NCI-H460 (cell line): ENCODE measurements around the gene PANK4. TPM values are rescaled to one million over a fixed set of nuclear protein-coding genes. Genes with fewer than 3 reads are reported as not detected.
"Not testable (repeated sequence)": the region's sequence is repeated elsewhere in the genome, so short reads cannot be mapped to it uniquely, and the experiment has no call there.

Experiments
- DNase-seq: peaks from one replicate; pipeline ENCODE4 v3.0.0-alpha.2; 2016; ENCODE audit warnings: low read depth; ENCODE audit errors: extremely low read depth
- total RNA-seq: library from RNA; depleted of rRNA; stranded (reverse); fragments of >200 nt; shearing (Covaris generic); gene quantifications from 2 replicates; pipeline ENCODE4 v1.2.3, GENCODE V29; 2014; rRNA removed

PANK4 gene
- total RNA-seq, 1 experiment from 2014 or later = 12.5 TPM

DNA sequence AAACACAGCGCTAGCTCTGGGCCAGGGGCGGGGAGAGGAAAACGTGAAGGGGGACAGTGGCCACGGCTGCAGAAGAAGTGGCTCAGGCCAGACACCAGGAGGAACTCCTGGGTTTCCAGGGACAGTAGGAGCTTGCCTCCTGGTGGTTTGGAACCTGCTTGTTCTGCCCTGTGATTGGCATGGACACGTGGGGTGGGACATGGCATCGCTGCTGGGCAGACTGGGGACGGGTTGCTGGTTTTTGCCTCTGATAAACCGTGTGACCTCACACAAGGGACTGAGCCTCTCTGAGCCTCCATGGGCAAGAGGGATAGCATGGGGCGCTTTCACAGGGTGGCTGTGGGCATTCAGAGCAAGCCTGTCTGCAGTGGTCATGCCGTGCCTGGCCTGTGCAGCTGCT, 57.9 kb downstream of the PANK4 start:
- no peak for DNase-seq

DNA sequence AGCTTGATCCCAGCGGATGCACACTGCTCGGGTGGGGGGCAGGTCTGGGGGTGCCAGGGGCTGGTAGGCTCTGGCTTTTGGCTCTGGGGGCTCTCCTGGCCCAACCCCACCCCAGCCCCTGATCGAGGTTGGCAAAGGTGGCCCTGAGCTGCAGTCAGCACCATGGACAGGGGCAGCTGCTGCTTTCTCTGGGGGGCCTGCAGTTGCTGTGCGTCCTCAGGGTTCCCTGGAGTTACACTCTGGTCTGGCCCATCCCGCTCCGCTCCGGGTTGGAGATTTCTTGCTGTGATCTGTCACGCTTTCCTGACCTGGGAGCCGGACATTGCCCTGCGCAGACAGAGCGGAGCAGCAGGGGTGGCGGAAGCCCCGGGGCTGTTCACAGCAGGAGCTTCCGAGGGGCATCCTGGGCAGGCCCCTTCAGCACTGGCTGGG, 58.3 kb downstream of the PANK4 start:
- DNase-seq = no peak

DNA sequence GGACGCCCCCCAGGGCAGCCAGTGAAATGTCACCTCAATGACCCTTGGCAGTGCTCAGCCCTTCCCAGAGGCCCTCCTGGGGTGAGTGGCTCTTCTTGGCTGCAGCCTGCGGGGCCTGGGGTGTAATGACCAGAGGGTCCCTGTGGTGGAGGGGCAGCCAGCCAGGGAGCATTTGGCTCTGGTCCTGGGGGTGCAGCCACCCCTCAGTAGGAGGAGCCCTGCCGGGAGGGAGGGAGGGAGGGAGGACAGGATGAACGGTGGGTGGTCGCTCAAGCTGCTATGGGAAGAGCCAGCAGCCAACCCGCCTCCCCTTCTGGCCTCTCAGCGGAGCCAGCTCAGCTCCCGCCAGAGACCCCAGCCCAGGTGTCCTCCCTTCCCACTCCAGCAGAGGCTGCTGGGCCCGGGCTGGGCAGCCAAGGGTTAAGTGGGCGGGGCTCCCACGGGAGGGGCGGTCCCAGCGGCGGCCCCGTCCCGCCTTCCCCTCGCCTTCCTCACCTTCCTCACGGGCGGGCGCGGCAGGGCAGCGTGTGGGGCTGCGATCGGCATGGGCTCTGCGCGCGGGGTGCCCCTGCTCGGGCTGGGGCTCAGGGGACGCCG, 59.3 kb downstream of the PANK4 start:
- DNase-seq = no peak

DNA sequence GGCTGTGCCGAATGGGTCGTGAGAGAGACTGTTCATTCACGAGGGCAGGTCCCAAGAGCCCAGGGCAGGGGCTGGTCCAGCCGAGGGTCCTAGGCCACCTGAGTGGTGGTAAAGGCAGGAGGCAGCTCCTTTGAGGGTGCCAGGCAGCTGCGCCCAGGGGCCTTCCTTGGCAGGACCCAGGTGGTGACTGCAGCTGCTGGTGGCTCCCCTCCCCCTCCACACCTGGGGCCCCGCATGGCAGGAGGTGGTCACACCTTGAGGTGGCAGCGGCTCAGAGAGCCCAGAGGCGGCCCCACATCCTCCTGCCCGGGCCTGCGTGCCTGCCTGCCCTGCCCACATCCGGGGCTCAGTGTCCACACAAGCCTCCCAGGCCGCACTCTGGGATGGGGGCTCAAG, 60.1 kb downstream of the PANK4 start:
- no peak for DNase-seq

DNA sequence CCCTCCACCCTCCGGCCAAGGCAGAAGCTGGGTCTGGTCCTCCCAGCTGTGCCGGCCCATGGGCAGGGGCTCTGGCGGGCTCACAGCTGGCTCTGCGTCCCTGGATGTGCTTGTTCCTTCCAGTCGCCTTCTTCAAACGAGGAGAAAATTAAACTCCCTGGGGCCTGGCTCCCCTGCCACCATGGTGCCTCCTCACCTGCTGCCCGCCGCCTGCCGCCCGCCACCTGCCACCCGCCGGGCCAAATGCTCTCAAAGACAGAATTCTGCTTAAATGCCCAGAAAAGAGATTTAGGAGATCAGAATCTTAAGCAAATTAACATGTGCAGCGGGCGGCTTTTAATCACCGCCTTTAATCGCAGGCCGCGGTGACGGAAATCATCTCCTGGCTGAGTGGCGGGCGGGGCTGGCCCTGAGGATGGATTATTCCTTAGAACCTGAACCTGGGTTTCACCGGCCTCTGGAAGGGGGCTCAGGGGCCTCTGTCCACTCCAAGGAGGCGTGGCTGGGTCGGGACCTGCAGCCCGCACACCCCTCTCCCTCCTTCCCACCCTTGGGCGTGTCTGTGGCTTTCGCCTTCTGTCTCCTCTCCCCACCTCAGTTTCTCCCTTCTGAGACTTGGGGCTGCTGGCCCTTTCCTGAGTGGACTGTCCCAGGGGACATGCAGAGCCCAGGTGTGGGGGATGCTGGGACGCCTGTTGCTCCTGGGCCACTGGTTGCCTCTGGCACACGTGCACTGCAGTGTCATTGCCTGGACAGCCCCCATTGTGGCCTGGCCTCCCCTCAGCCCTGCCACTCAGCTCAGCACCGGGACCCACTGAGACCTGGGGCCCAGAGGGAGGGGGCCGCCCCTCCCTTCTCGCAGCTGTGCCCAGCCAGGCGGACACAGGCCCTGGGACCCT, 60.8 kb downstream of the PANK4 start:
- no peak for DNase-seq

DNA sequence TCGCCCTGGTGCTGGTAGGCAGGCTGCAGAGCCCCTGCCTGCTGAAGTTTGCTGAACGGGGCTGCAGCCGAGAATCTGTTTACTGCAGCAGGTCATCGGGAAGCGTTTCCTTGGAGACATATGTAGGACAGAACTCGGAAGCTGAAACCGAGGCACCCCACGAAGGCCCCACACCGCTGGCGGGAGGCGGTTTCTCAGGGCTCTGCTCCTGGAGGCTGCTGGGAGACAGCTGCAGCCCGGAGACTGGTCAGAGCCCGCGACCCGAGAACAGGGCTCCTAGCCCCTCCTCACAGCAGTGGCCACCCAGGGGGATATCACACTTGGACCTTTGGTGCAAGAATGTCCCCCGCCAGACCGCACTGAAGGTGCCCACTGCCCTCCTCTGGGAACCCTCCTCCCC, 63.0 kb downstream of the PANK4 start:
- DNase-seq = no peak

DNA sequence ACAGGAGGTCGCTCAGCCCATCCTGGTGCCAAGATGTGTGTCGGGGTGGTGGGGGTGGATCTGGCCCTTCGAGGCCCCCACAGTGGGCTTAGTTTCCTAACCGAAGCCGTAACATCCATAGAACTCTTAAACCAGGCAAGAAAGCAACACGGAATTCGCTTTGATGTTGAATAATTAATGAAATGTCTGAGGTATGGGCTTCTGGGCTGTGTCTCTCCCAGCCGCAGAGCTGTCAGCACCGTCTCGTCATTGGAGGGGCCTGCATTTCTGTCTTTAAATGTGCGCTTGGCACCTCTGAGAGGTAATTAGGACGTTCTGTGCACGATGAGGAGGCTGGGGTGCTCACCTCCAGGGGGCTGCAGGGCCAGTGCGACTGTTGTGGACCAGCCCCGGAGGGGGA, 63.6 kb downstream of the PANK4 start:
- DNase-seq = no peak

DNA sequence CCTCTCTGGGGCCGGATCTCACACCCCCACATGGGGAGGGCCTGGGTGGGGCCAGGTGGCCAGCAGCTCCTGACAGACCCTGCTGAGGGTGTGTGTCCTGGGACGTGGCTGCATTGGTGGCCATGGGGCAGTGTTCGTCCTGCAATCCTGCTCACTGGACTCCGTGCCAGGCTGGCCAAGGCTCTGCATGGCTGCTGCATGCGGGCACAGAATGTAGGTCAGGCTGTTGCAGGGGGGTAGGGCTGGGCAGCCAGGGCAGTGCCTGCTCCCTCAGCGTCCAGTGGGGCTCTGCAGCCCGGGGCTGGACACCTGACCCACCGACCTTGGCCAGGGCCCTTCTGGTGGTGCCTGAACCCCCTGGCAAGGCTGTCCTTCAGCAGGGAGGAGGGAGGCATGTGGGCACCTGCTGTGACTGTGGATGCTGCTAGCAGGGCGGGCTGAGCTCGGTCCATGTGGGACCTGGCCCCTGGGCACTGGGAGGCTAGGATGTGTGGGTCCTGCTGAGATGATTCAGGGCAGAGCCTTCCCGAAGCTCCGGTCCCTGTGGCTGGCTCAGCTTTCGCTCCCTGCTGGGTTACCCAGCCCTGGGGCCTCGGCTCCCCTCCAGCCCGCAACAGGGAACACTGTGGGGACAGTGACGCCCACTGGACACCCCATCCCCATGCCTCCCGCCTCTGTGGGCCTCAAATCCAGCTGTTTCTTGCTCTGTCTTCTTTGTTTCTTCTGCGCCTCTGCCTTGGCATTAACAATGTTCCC, 65.2 kb downstream of the PANK4 start:
- no peak for DNase-seq

DNA sequence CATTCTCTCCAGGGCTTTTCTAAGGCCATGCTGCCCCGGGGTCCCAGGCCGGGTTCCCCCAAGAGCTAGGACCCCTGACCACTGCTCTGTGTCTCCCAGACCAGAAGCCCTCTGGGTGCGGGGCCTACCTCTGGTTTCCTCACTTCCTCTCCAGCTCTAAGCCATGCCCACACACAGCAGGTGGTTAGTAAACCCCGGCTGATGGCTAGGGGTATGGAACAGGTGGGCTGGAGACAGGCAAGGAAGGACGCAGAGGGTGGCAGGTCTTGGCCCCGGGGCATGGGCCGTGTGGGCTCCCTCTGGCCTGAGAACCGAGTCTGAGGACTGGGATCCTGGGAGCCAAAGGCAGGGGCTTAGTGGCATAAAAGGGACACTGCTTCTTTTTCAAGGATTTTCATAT, 66.2 kb downstream of the PANK4 start:
- DNase-seq = no peak

DNA sequence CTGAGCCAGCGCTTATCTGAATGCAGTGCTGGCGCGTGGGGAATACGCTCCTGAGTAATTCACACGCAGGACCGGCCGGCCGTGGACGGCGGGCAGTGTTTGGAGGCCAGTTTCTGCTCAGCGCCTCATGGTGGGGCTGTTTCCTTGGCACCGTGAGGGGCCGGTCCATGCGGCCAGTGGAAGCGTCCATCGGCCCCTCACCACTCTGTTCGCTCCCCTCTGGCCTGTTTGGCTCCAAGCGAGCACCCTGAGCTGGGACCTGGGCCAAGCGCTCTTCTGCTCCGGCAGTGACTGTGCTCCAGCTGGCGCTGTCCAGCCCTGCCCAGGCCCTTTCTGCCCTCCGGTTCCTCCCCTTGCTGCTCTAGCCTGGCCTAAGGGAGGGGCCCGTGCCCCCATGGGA, 66.6 kb downstream of the PANK4 start:
- no peak for DNase-seq

DNA sequence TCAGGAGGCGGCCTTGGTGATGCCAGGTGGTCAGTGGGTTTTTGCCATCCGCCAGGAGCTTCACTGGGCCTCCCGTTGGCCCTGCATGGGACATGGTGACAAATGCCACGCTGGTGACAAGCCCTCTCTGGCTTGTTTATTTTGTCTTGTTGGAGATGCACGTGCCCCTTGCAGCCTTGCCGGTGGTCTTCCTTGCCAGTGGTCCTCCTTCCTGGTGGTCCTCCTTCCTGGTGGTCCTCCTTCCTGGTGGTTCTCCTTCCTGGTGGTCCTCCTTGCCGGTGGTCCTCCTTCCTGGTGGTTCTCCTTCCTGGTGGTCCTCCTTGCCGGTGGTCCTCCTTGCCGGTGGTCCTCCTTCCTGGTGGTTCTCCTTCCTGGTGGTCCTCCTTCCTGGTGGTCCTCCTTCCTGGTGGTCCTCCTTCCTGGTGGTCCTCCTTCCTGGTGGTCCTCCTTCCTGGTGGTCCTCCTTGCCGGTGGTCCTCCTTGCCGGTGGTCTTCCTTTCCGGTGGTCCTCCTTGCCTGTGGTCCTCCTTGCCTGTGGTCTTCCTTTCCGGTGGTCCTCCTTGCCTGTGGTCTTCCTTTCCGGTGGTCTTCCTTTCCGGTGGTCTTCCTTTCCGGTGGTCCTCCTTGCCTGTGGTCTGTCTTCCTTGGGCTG, 67.2 kb downstream of the PANK4 start:
- not testable (repeated sequence) for DNase-seq

DNA sequence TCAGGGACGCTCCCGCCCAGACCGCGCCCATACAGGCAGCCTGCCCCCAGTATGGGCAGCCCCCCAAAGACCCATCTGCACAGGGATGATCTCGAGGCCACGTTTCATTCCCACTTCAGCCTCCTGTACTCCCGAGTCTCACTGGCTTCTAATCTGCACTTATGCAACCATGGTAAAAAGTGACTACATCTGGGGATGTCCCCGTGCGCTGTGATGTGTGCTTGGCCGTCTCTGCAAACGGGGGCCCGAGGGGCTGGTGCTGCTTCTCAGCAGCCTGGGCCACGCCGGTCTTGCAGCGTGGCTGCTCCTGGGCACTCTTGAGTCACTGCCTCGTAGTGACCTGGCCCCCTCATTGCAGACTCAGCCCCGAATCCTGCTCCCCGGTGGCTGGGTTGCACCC, 67.7 kb downstream of the PANK4 start:
- no peak for DNase-seq

Other genes with a start within 250 kb of the PANK4 start
- 8.9 and 12.2 TPM in 2 replicates for gene MORN1, start 135.0 kb downstream of the PANK4 start, total RNA-seq
- gene RER1, start 134.8 kb downstream of the PANK4 start, total RNA-seq = 80.9 and 108 TPM in 2 replicates
- 19.7 and 20.3 TPM in 2 replicates for gene PEX10, start 114.0 kb downstream of the PANK4 start, total RNA-seq
- gene PLCH2, start 50.3 kb downstream of the PANK4 start, total RNA-seq = not detected in 2 replicates
- gene HES5, start 3.7 kb upstream of the PANK4 start, total RNA-seq = not detected in 2 replicates
- gene TNFRSF14, start 29.8 kb upstream of the PANK4 start, total RNA-seq = 1.5 and 2.5 TPM in 2 replicates
- gene PRXL2B, start 60.2 kb upstream of the PANK4 start, total RNA-seq = 4.7 and 7.2 TPM in 2 replicates
- gene MMEL1, start 106.4 kb upstream of the PANK4 start, total RNA-seq = 0.25 TPM in 1 of 2 replicates, not detected in the other